DOHH2 (cell line): ENCODE measurements around the gene U2AF2.

ENCODE experiments used
- H3F3A ChIP-seq: fragments of 200-600 bp; sonication (generic), shearing (Covaris generic); 2 replicates; pipeline ENCODE4 v1.6.0; 2016; ENCODE audit warnings: antibody characterized with exemption, mild to moderate bottlenecking; ENCODE audit not compliant: control insufficient read depth, insufficient read depth
- H3K27ac ChIP-seq: fragments of 200-600 bp; sonication (generic); 2 replicates; pipeline ENCODE4 v1.5.1; 2014; ENCODE audit warnings: low read depth, mild to moderate bottlenecking, low read length, moderate library complexity
- H3K27me3 ChIP-seq: fragments of 200-600 bp; sonication (generic); 2 replicates; pipeline ENCODE4 v1.6.1; 2014; ENCODE audit warnings: mild to moderate bottlenecking, low read length, mixed read lengths; ENCODE audit not compliant: control insufficient read depth
- H3K36me3 ChIP-seq: fragments of 200-600 bp; sonication (generic); 2 replicates; pipeline ENCODE4 v1.6.1; 2014; ENCODE audit warnings: mild to moderate bottlenecking, low read length, moderate library complexity, mixed read lengths; ENCODE audit not compliant: control insufficient read depth
- H3K4me1 ChIP-seq: fragments of 200-600 bp; sonication (generic); 2 replicates; pipeline ENCODE4 v1.6.1; 2014; ENCODE audit warnings: mild to moderate bottlenecking, low read length, mixed read lengths; ENCODE audit not compliant: control insufficient read depth
- H3K4me2 ChIP-seq: fragments of 200-600 bp; sonication (generic); 2 replicates; pipeline ENCODE4 v1.6.0; 2014; ENCODE audit warnings: mild to moderate bottlenecking, low read length, moderate library complexity
- H3K4me3 ChIP-seq: fragments of 200-600 bp; sonication (generic); 2 replicates; pipeline ENCODE4 v1.5.1; 2014; ENCODE audit warnings: mild to moderate bottlenecking, low read length, mixed read lengths
- H3K79me2 ChIP-seq: fragments of 200-600 bp; sonication (generic); 2 replicates; pipeline ENCODE4 v1.6.1; 2014; ENCODE audit warnings: mild to moderate bottlenecking, low read length, mixed read lengths; ENCODE audit not compliant: control insufficient read depth
- H3K9me2 ChIP-seq: fragments of 200-600 bp; sonication (generic); replicated peaks from 2 replicates; pipeline ENCODE4 v1.6.1; 2014; ENCODE audit warnings: mild to moderate bottlenecking, low read length, mixed read lengths; ENCODE audit not compliant: control insufficient read depth
- H3K9me3 ChIP-seq: fragments of 200-600 bp; sonication (generic); 2 replicates; pipeline ENCODE4 v1.6.1; 2014; ENCODE audit warnings: antibody characterized with exemption, low read length, mixed read lengths; ENCODE audit not compliant: control insufficient read depth, insufficient read depth
- H4K20me1 ChIP-seq: fragments of 200-600 bp; sonication (generic); 2 replicates; pipeline ENCODE4 v1.6.0; 2014; ENCODE audit warnings: low read depth, mild to moderate bottlenecking, antibody characterized with exemption, low read length, moderate library complexity; ENCODE audit not compliant: control insufficient read depth, insufficient read depth
- CTCF ChIP-seq: fragments of 200-600 bp; sonication (generic); IDR thresholded peaks from one replicate; pipeline ENCODE4 v1.5.1; 2014; ENCODE audit warnings: antibody characterized with exemption, mild to moderate bottlenecking, low read depth, low read length; ENCODE audit not compliant: poor library complexity, severe bottlenecking
- EZH2phosphoT487 ChIP-seq: fragments of 200-600 bp; sonication (generic); IDR thresholded peaks from 2 replicates; pipeline ENCODE4 v1.6.1; 2017; ENCODE audit warnings: borderline replicate concordance, mild to moderate bottlenecking, antibody characterized with exemption, low read length, moderate library complexity, mixed read lengths

U2AF2 gene

GRCh38 chr19:55689411-55690108, 34.7 kb downstream of the U2AF2 start:
- no peaks in the 10 kb centered on the region for H3K4me1 ChIP-seq
- H3K27ac ChIP-seq = no peak overlapping the region
- H4K20me1 ChIP-seq = 0 out of 2 replicates have a peak, but pooled peaks cover 5% of the 10 kb centered on the region

GRCh38 chr19:55690109-55690768, 35.4 kb downstream of the U2AF2 start:
- H3K4me1 ChIP-seq = no peaks in the 10 kb centered on the region
- peaks cover 32% of the 10 kb centered on the region for H3K79me2 ChIP-seq
- 0 out of 2 replicates have a peak, but pooled peaks cover 5% of the 10 kb centered on the region for H4K20me1 ChIP-seq
- H3K36me3 ChIP-seq = peaks cover 97% of the 10 kb centered on the region
- H3K27ac ChIP-seq = no peak overlapping the region
- H3K9me2 ChIP-seq = no peaks in the 10 kb centered on the region
- no peaks in the 10 kb centered on the region for H3K9me3 ChIP-seq
- no peak overlapping the region for H3K4me2 ChIP-seq
- H3K27me3 ChIP-seq = no peaks in the 10 kb centered on the region
- H3K4me3 ChIP-seq = no peak overlapping the region
- no peak for TF ChIP-seq CTCF
- H3F3A ChIP-seq = no peaks in the 10 kb centered on the region

More at GRCh38 chr19:55689411-55690108, 34.7 kb downstream of the U2AF2 start:
- no peak overlapping the region for H3K4me3 ChIP-seq
- no peaks in the 10 kb centered on the region for H3F3A ChIP-seq
- H3K9me2 ChIP-seq = no peaks in the 10 kb centered on the region
- H3K4me2 ChIP-seq = no peak overlapping the region
- H3K9me3 ChIP-seq = no peaks in the 10 kb centered on the region
- H3K79me2 ChIP-seq = peaks cover 39% of the 10 kb centered on the region
- no peak for TF ChIP-seq EZH2phosphoT487
- no peak for TF ChIP-seq CTCF
- H3K36me3 ChIP-seq = peaks cover 97% of the 10 kb centered on the region
- H3K27me3 ChIP-seq = no peaks in the 10 kb centered on the region

GRCh38 chr19:55690769-55691545, 36.1 kb downstream of the U2AF2 start:
- Histone ChIP-seq H3K79me2 (peaks cover 25% of the 10 kb centered on the region), H3K9me2 (no peaks in the 10 kb centered on the region), H3K27me3 (no peaks in the 10 kb centered on the region), H3K9me3 (no peaks in the 10 kb centered on the region), H3K4me3 (no peak overlapping the region), H3K27ac (no peak overlapping the region), H3K4me1 (no peaks in the 10 kb centered on the region), H3F3A (no peaks in the 10 kb centered on the region), H4K20me1 (0 out of 2 replicates have a peak, but pooled peaks cover 5% of the 10 kb centered on the region), H3K4me2 (no peak overlapping the region), H3K36me3 (peaks cover 97% of the 10 kb centered on the region)
- TF ChIP-seq CTCF = no peak
- no peak for TF ChIP-seq EZH2phosphoT487
